Ishikawa (cell line): Measurements from ENCODE around the gene GRM3.

ENCODE experiments used
- RAD21 ChIP-seq: IDR thresholded peaks from 2 replicates; pipeline ENCODE4 v1.6.1; 2012; ENCODE audit warnings: low read depth
- REST ChIP-seq: IDR thresholded peaks from 2 replicates; pipeline ENCODE4 v1.6.1; 2012; ENCODE audit warnings: low read depth, mild to moderate bottlenecking
- TCF12 ChIP-seq: IDR thresholded peaks from 2 replicates; pipeline ENCODE4 v1.6.1; 2012; ENCODE audit warnings: low read depth

- no peak for TF ChIP-seq REST
- no peak for TF ChIP-seq RAD21
- no peak for TF ChIP-seq TCF12
Measured at GRCh38 chr7:86867163-86867762, 223.6 kb downstream of the GRM3 start.
